HepG2 (cell line): ENCODE results near the gene TOB1. TPM values are rescaled to one million over a fixed set of nuclear protein-coding genes. Genes with fewer than 3 reads are reported as not detected.

ENCODE experiments used
- ATF1 ChIP-seq: IDR thresholded peaks from 2 replicates; pipeline ENCODE4 v1.6.1; 2016; ENCODE audit warnings: mild to moderate bottlenecking, control low read depth
- ATF5 ChIP-seq: sonication (generic); formaldehyde crosslinking; IDR thresholded peaks from 2 replicates; pipeline ENCODE4 v1.4.0; 2020; ENCODE audit warnings: mild to moderate bottlenecking, low read depth, missing genetic modification reagents
- CBX5 ChIP-seq: sonication (generic); formaldehyde crosslinking; IDR thresholded peaks from 2 replicates; pipeline ENCODE4 v1.4.0; 2020; ENCODE audit warnings: missing genetic modification reagents, borderline replicate concordance
- CREBL2 ChIP-seq: sonication (generic); formaldehyde crosslinking; IDR thresholded peaks from 2 replicates; pipeline ENCODE4 v1.8.1; 2023; ENCODE audit warnings: missing genetic modification reagents, mild to moderate bottlenecking, borderline replicate concordance
- DNMT1 ChIP-seq: sonication (generic); formaldehyde crosslinking; IDR thresholded peaks from 2 replicates; pipeline ENCODE4 v1.5.1; 2020; ENCODE audit warnings: mild to moderate bottlenecking, missing genetic modification reagents
- HNRNPLL ChIP-seq: fragments of 200-400 bp; formaldehyde crosslinking; IDR thresholded peaks from 2 replicates; pipeline ENCODE4 v1.6.1; 2017; ENCODE audit warnings: mild to moderate bottlenecking, low read depth, low read length; ENCODE audit not compliant: poor library complexity, severe bottlenecking
- MATR3 ChIP-seq: sonication (generic); formaldehyde crosslinking; IDR thresholded peaks from 2 replicates; pipeline ENCODE4 v1.4.0; 2020; ENCODE audit warnings: missing genetic modification reagents
- MBD4 ChIP-seq: IDR thresholded peaks from 2 replicates; pipeline ENCODE4 v1.6.1; 2012; ENCODE audit warnings: low read length, inconsistent platforms, borderline replicate concordance
- MLLT10 ChIP-seq: sonication (generic); formaldehyde crosslinking; IDR thresholded peaks from 2 replicates; pipeline ENCODE4 v1.4.0; 2020; ENCODE audit warnings: missing genetic modification reagents
- MXI1 ChIP-seq: IDR thresholded peaks from 3 replicates; pipeline ENCODE4 v1.6.1; 2012; ENCODE audit warnings: low read depth, low read length, inconsistent platforms, borderline replicate concordance
- NR2C2 ChIP-seq: sonication (generic); formaldehyde crosslinking; IDR thresholded peaks from 2 replicates; pipeline ENCODE4 v1.4.0; 2020; ENCODE audit warnings: missing genetic modification reagents, mild to moderate bottlenecking, moderate library complexity, borderline replicate concordance
- RNF2 ChIP-seq: fragments of 450-650 bp; conservative IDR thresholded peaks from 2 replicates; pipeline ENCODE4 v1.6.1; 2016; ENCODE audit warnings: low read depth
- TAF15 ChIP-seq: fragments of 200-400 bp; formaldehyde crosslinking; IDR thresholded peaks from one replicate; pipeline ENCODE4 v1.6.1; 2018; ENCODE audit warnings: mild to moderate bottlenecking, low read depth, low read length; ENCODE audit not compliant: poor library complexity, severe bottlenecking
- TARDBP ChIP-seq: sonication (generic); formaldehyde crosslinking; IDR thresholded peaks from 2 replicates; pipeline ENCODE4 v1.8.0; 2022; ENCODE audit warnings: mild to moderate bottlenecking, missing genetic modification reagents
- TRAFD1 ChIP-seq: sonication (generic); formaldehyde crosslinking; IDR thresholded peaks from 2 replicates; pipeline ENCODE4 v1.5.1; 2020; ENCODE audit warnings: missing genetic modification reagents, mild to moderate bottlenecking, borderline replicate concordance
- ZBTB7A ChIP-seq: sonication (generic); formaldehyde crosslinking; IDR thresholded peaks from 2 replicates; pipeline ENCODE4 v1.8.0; 2022; ENCODE audit warnings: mild to moderate bottlenecking, missing genetic modification reagents
- ZIK1 ChIP-seq: sonication (generic); formaldehyde crosslinking; IDR thresholded peaks from 2 replicates; pipeline ENCODE4 v1.5.0; 2020; ENCODE audit warnings: mild to moderate bottlenecking, low read depth, missing genetic modification reagents, borderline replicate concordance
- ZNF232 ChIP-seq: sonication (generic); formaldehyde crosslinking; IDR thresholded peaks from 2 replicates; pipeline ENCODE4 v1.4.0; 2020; ENCODE audit warnings: missing genetic modification reagents, borderline replicate concordance
- ZNF234 ChIP-seq: sonication (generic); formaldehyde crosslinking; conservative IDR thresholded peaks from 2 replicates; pipeline ENCODE4 v1.5.1; 2020; ENCODE audit warnings: mild to moderate bottlenecking, missing genetic modification reagents
- ZNF430 ChIP-seq: sonication (generic); formaldehyde crosslinking; IDR thresholded peaks from 2 replicates; pipeline ENCODE4 v1.9.0; 2021; ENCODE audit warnings: mild to moderate bottlenecking, missing genetic modification reagents
- ZNF44 ChIP-seq: sonication (generic); formaldehyde crosslinking; IDR thresholded peaks from 2 replicates; pipeline ENCODE4 v1.5.1; 2020; ENCODE audit warnings: mild to moderate bottlenecking, missing genetic modification reagents
- ZNF564 ChIP-seq: sonication (generic); formaldehyde crosslinking; IDR thresholded peaks from 2 replicates; pipeline ENCODE4 v1.8.1; 2023; ENCODE audit warnings: mild to moderate bottlenecking, missing genetic modification reagents
- polyA plus RNA-seq, 8 experiments: library from polyadenylated mRNA; depleted of rRNA in 3 of 8; stranded (reverse) in 7 of 8; unstranded in 1 of 8; fragments of >200 nt; fragmentation: Illumina TruSeq in 4 of 8; extraction: Trizol in 4 of 8; gene quantifications; 2 replicates each; pipeline versions ENCODE4 v1.2.1 to v1.2.3, GENCODE V29; 2011 to 2016; ENCODE audit warnings: low read depth in 4 of 8, missing spikeins in 1 of 8, mixed read lengths in 1 of 8; ENCODE audit not compliant: insufficient read depth in 1 of 8
- total RNA-seq, 5 experiments: library from RNA; depleted of rRNA; stranded (reverse); fragments of >200 nt; fragmentation: Illumina TruSeq; extraction: Trizol; gene quantifications; 2 replicates each; pipeline ENCODE4 v1.2.3, GENCODE V29; 2016; ENCODE audit warnings: low read depth in 1 of 5
- TF ChIP-seq, protein P1 (sequence below): sonication (generic); formaldehyde crosslinking; IDR thresholded peaks from 2 replicates; pipeline ENCODE4 v1.8.1; 2022; ENCODE audit warnings: mild to moderate bottlenecking, missing genetic modification reagents
- TF ChIP-seq, protein P2 (sequence below): sonication (generic); formaldehyde crosslinking; IDR thresholded peaks from 2 replicates; pipeline ENCODE4 v1.9.0; 2021; ENCODE audit warnings: missing genetic modification reagents, borderline replicate concordance
- TF ChIP-seq, protein P3 (sequence below), 2 experiments: sonication (generic) in 1 of 2; formaldehyde crosslinking in 1 of 2; IDR thresholded peaks; 2 replicates each; pipeline versions ENCODE4 v1.4.0 to v1.6.1; 2018 to 2020; ENCODE audit warnings: missing genetic modification reagents in 2 of 2, borderline replicate concordance in 1 of 2, low read depth in 1 of 2, mild to moderate bottlenecking in 1 of 2, missing biosample characterization in 1 of 2

TOB1 gene
- total and polyA plus RNA-seq, 2 of the 13 experiments (the other 11 are each of a cell fraction or from before 2014, with no cell fraction given) = 21.9 to 57.7 TPM

DNA sequence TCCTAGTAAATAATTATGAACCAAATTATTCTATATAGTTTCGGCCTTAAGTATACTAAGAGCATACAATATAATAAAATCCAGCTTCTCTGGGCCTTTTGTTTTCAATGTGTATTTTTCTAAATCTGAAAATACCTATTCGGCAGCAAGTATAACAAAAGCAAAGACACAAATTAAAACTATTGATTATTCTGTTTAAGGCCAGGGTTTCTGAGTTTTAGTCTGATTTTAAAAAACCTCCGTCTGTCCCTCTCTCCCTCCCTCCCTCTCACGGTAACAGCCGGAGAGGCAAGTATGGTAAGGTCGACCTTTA lies 1.5 kb downstream of the TOB1 start (continued):
- TF ChIP-seq, protein P1, sequence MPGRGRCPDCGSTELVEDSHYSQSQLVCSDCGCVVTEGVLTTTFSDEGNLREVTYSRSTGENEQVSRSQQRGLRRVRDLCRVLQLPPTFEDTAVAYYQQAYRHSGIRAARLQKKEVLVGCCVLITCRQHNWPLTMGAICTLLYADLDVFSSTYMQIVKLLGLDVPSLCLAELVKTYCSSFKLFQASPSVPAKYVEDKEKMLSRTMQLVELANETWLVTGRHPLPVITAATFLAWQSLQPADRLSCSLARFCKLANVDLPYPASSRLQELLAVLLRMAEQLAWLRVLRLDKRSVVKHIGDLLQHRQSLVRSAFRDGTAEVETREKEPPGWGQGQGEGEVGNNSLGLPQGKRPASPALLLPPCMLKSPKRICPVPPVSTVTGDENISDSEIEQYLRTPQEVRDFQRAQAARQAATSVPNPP = no peak
- TF ChIP-seq ZNF234 (CRISPR knock-in tag) (no peak), CREBL2 (CRISPR knock-in tag) (no peak), TRAFD1 (CRISPR knock-in tag) (no peak), MLLT10 (CRISPR knock-in tag) (no peak), DNMT1 (no peak), ATF1 (CRISPR knock-in tag) (peak; percentile 45), ATF5 (CRISPR knock-in tag) (no peak), MXI1 (no peak), MATR3 (CRISPR knock-in tag) (no peak), TARDBP (CRISPR knock-in tag) (no peak), RNF2 (no peak), MBD4 (0 out of 2 replicates have a peak, but pooled peaks have one; percentile 57), ZNF44 (CRISPR knock-in tag) (no peak), TAF15 (no peak), ZIK1 (CRISPR knock-in tag) (no peak), ZBTB7A (CRISPR knock-in tag) (no peak), NR2C2 (CRISPR knock-in tag) (no peak), ZNF564 (CRISPR knock-in tag) (no peak), ZNF232 (CRISPR knock-in tag) (no peak), HNRNPLL (no peak), ZNF430 (CRISPR knock-in tag) (0 out of 2 replicates have a peak, but pooled peaks have one; percentile 52), CBX5 (CRISPR knock-in tag) (no peak)
- TF ChIP-seq, protein P2, sequence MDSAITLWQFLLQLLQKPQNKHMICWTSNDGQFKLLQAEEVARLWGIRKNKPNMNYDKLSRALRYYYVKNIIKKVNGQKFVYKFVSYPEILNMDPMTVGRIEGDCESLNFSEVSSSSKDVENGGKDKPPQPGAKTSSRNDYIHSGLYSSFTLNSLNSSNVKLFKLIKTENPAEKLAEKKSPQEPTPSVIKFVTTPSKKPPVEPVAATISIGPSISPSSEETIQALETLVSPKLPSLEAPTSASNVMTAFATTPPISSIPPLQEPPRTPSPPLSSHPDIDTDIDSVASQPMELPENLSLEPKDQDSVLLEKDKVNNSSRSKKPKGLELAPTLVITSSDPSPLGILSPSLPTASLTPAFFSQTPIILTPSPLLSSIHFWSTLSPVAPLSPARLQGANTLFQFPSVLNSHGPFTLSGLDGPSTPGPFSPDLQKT (CRISPR knock-in tag) = no peak
- TF ChIP-seq, protein P3, sequence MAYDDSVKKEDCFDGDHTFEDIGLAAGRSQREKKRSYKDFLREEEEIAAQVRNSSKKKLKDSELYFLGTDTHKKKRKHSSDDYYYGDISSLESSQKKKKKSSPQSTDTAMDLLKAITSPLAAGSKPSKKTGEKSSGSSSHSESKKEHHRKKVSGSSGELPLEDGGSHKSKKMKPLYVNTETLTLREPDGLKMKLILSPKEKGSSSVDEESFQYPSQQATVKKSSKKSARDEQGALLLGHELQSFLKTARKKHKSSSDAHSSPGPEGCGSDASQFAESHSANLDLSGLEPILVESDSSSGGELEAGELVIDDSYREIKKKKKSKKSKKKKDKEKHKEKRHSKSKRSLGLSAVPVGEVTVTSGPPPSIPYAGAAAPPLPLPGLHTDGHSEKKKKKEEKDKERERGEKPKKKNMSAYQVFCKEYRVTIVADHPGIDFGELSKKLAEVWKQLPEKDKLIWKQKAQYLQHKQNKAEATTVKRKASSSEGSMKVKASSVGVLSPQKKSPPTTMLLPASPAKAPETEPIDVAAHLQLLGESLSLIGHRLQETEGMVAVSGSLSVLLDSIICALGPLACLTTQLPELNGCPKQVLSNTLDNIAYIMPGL (CRISPR knock-in tag; IDR thresholded peaks at IDR 0.05; ENCODE audit: borderline replicate concordance in 1 of 2, low read depth in 1 of 2) = peak in 1 of 2 experiments; percentile 50; a peak in 1 of 4 replicates
